Endothelial cell (in vitro differentiated cells): Measurements from ENCODE around the gene CLASRP. TPM values are rescaled to one million over a fixed set of nuclear protein-coding genes. Genes with fewer than 3 reads are reported as not detected.

Experiments used
- DNase-seq: peaks from one replicate; pipeline ENCODE4 v3.0.0; 2021; ENCODE audit warnings: low spot score
- H3K27ac Mint-ChIP-seq: one replicate; pipeline ENCODE4 v1.8.0; 2021; ENCODE audit warnings: mixed read lengths, inconsistent platforms; ENCODE audit not compliant: unreplicated experiment
- H3K27me3 Mint-ChIP-seq: one replicate; pipeline ENCODE4 v1.8.0; 2021; ENCODE audit warnings: mild to moderate bottlenecking, moderate library complexity, mixed read lengths, inconsistent platforms; ENCODE audit not compliant: unreplicated experiment
- H3K36me3 Mint-ChIP-seq: one replicate; pipeline ENCODE4 v1.8.0; 2021; ENCODE audit warnings: mild to moderate bottlenecking, low read depth, mixed read lengths, inconsistent platforms; ENCODE audit not compliant: unreplicated experiment
- H3K4me1 Mint-ChIP-seq: one replicate; pipeline ENCODE4 v1.8.0; 2021; ENCODE audit warnings: mild to moderate bottlenecking, mixed read lengths, inconsistent platforms; ENCODE audit not compliant: unreplicated experiment
- H3K4me3 Mint-ChIP-seq: one replicate; pipeline ENCODE4 v1.8.0; 2021; ENCODE audit warnings: mild to moderate bottlenecking, mixed read lengths, inconsistent platforms; ENCODE audit not compliant: unreplicated experiment
- H3K9me3 Mint-ChIP-seq: one replicate; pipeline ENCODE4 v1.8.0; 2021; ENCODE audit warnings: mixed read lengths, inconsistent platforms; ENCODE audit not compliant: unreplicated experiment
- CTCF ChIP-seq: fragments of 200-600 bp; sonication (generic); IDR thresholded peaks from one replicate; pipeline ENCODE4 v1.5.0; 2021; ENCODE audit warnings: antibody characterized with exemption; ENCODE audit not compliant: unreplicated experiment
- total RNA-seq: library from RNA; stranded (reverse); fragmentation: NEBNext Ultra II Directional; extraction: Animal tissue kit (Norgen Biotek cat#: 25700); gene quantifications from one replicate; pipeline ENCODE4 v1.2.1, GENCODE V29; 2021; ENCODE audit not compliant: unreplicated experiment

Gene CLASRP
- total RNA-seq, 1 donor from 2014 or later = 72.2 TPM

- H3K9me3 Mint-ChIP-seq = no peaks in the 10 kb centered on the region
- H3K4me3 Mint-ChIP-seq = peak overlapping the region; percentile 56
- H3K27me3 Mint-ChIP-seq = peaks cover 23% of the 10 kb centered on the region
- peaks cover 27% of the 10 kb centered on the region for H3K36me3 Mint-ChIP-seq
- peaks cover 37% of the 10 kb centered on the region for H3K4me1 Mint-ChIP-seq
- no peak for TF ChIP-seq CTCF
- DNase-seq = no peak
- H3K27ac Mint-ChIP-seq = peak overlapping the region; percentile 70
These were observed 57.9 kb downstream of the CLASRP start for GRCh38 chr19:45096700-45097099.

- H3K9me3 Mint-ChIP-seq = no peaks in the 10 kb centered on the region
- peaks cover 19% of the 10 kb centered on the region for H3K27me3 Mint-ChIP-seq
- TF ChIP-seq CTCF = no peak
- H3K4me3 Mint-ChIP-seq = no peak overlapping the region
- no peak for DNase-seq
- peaks cover 24% of the 10 kb centered on the region for H3K36me3 Mint-ChIP-seq
- H3K27ac Mint-ChIP-seq = peak overlapping the region; percentile 18
- H3K4me1 Mint-ChIP-seq = peaks cover 37% of the 10 kb centered on the region
These were observed 58.6 kb downstream of the CLASRP start for GRCh38 chr19:45097450-45097775.

GRCh38 chr19:45097776-45098520, 59.1 kb downstream of the CLASRP start:
- Mint-ChIP-seq H3K27ac (peak overlapping the region; percentile 18), H3K36me3 (peaks cover 24% of the 10 kb centered on the region), H3K4me3 (no peak overlapping the region), H3K4me1 (peaks cover 37% of the 10 kb centered on the region), H3K27me3 (peaks cover 19% of the 10 kb centered on the region), H3K9me3 (no peaks in the 10 kb centered on the region)
- DNase-seq = no peak
- no peak for TF ChIP-seq CTCF

- H3K9me3 Mint-ChIP-seq = no peaks in the 10 kb centered on the region
- peak overlapping the region; percentile 63 for H3K4me3 Mint-ChIP-seq
- H3K27me3 Mint-ChIP-seq = peaks cover 19% of the 10 kb centered on the region
- peaks cover 21% of the 10 kb centered on the region for H3K36me3 Mint-ChIP-seq
- DNase-seq = no peak
- peaks cover 35% of the 10 kb centered on the region for H3K4me1 Mint-ChIP-seq
- H3K27ac Mint-ChIP-seq = no peak overlapping the region
- no peak for TF ChIP-seq CTCF
These were observed 59.9 kb downstream of the CLASRP start for GRCh38 chr19:45098521-45099466.
